ENCODE data around the gene ANKS1B.

DNA sequence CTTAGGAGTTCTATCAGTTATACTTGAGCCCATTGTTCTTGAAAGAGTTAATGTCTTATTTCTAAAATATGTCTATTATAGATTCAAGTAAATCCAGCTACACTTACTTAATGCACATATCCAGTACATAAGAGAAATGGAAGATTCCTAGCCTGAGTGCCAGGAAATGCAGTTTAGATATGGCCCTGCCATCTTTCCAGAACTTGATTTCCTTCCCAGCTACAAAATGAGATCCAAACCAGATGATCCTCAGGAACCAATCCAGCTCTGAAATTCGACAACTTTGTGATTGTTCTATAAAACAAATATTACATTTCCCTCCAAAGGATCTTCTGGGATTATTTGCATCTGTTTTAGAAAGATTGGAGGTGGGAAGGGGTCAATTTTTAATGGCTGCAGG lies 654.5 kb downstream of the ANKS1B start:
- TF ChIP-seq JUN (CRISPR knock-in tag; IDR thresholded peaks at IDR 0.05) (no peak), SP1 (CRISPR knock-in tag; conservative IDR thresholded peaks at IDR 0.05) (no peak), SMAD4 (CRISPR knock-in tag; IDR thresholded peaks at IDR 0.05) (no peak), MAX (CRISPR knock-in tag; IDR thresholded peaks at IDR 0.05) (no peak), FOXK1 (CRISPR knock-in tag; IDR thresholded peaks at IDR 0.05) (no peak), CREB1 (CRISPR knock-in tag; IDR thresholded peaks at IDR 0.05) (no peak), ZBTB43 (CRISPR knock-in tag; IDR thresholded peaks at IDR 0.05) (no peak), GRHL2 (CRISPR knock-in tag; IDR thresholded peaks at IDR 0.05; ENCODE audit: insufficient replicate concordance, severe bottlenecking) (no peak), USF2 (CRISPR knock-in tag; IDR thresholded peaks at IDR 0.05) (no peak)
- TF ChIP-seq, protein P1, sequence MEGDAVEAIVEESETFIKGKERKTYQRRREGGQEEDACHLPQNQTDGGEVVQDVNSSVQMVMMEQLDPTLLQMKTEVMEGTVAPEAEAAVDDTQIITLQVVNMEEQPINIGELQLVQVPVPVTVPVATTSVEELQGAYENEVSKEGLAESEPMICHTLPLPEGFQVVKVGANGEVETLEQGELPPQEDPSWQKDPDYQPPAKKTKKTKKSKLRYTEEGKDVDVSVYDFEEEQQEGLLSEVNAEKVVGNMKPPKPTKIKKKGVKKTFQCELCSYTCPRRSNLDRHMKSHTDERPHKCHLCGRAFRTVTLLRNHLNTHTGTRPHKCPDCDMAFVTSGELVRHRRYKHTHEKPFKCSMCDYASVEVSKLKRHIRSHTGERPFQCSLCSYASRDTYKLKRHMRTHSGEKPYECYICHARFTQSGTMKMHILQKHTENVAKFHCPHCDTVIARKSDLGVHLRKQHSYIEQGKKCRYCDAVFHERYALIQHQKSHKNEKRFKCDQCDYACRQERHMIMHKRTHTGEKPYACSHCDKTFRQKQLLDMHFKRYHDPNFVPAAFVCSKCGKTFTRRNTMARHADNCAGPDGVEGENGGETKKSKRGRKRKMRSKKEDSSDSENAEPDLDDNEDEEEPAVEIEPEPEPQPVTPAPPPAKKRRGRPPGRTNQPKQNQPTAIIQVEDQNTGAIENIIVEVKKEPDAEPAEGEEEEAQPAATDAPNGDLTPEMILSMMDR (IDR thresholded peaks at IDR 0.05), result no peak
